ENCODE measurements around the gene CCN6. TPM values are rescaled to one million over a fixed set of nuclear protein-coding genes. Genes with fewer than 3 reads are reported as not detected.
A peak's percentile ranks its signal among the peaks of the same experiment; 100 is the strongest.
"Not testable (repeated sequence)": the region's sequence is repeated elsewhere in the genome, so short reads cannot be mapped to it uniquely, and the experiment has no call there.

The CCN6 gene
- total RNA-seq, 6 experiments from 2014 or later = not detected

GRCh38 chr6:112041535-112041934, 12.4 kb upstream of the CCN6 start:
- DNase-seq (no peak), ATAC-seq (no peak)
- Histone ChIP-seq H3K36me3 (no peaks in the 10 kb centered on the region), H3K4me3 (no peak overlapping the region), H3K9me3 (no peaks in the 10 kb centered on the region), H3K27ac (no peak overlapping the region), H3K27me3 (no peaks in the 10 kb centered on the region), H3K4me1 (peaks cover 0 to 3% (median 1%) of the 10 kb centered on the region in 4 donors)
- 86% methylated on average over 2 of the region's 3 CpGs for WGBS (ENCODE audit: insufficient coverage, low coverage, low lambda C conversion rate, missing lambda C conversion rate)
- intact Hi-C loops (cut with DNase I) = loop anchor here in 1 of 2 donors (10.0 kb wide), 1 partner anchor 327 kb away; no protein-coding TSS in a partner anchor
- TF ChIP-seq, protein P1, sequence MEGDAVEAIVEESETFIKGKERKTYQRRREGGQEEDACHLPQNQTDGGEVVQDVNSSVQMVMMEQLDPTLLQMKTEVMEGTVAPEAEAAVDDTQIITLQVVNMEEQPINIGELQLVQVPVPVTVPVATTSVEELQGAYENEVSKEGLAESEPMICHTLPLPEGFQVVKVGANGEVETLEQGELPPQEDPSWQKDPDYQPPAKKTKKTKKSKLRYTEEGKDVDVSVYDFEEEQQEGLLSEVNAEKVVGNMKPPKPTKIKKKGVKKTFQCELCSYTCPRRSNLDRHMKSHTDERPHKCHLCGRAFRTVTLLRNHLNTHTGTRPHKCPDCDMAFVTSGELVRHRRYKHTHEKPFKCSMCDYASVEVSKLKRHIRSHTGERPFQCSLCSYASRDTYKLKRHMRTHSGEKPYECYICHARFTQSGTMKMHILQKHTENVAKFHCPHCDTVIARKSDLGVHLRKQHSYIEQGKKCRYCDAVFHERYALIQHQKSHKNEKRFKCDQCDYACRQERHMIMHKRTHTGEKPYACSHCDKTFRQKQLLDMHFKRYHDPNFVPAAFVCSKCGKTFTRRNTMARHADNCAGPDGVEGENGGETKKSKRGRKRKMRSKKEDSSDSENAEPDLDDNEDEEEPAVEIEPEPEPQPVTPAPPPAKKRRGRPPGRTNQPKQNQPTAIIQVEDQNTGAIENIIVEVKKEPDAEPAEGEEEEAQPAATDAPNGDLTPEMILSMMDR (IDR thresholded peaks at IDR 0.05) = no peak
- no peak for TF ChIP-seq POLR2A (IDR thresholded peaks at IDR 0.05)

DNA sequence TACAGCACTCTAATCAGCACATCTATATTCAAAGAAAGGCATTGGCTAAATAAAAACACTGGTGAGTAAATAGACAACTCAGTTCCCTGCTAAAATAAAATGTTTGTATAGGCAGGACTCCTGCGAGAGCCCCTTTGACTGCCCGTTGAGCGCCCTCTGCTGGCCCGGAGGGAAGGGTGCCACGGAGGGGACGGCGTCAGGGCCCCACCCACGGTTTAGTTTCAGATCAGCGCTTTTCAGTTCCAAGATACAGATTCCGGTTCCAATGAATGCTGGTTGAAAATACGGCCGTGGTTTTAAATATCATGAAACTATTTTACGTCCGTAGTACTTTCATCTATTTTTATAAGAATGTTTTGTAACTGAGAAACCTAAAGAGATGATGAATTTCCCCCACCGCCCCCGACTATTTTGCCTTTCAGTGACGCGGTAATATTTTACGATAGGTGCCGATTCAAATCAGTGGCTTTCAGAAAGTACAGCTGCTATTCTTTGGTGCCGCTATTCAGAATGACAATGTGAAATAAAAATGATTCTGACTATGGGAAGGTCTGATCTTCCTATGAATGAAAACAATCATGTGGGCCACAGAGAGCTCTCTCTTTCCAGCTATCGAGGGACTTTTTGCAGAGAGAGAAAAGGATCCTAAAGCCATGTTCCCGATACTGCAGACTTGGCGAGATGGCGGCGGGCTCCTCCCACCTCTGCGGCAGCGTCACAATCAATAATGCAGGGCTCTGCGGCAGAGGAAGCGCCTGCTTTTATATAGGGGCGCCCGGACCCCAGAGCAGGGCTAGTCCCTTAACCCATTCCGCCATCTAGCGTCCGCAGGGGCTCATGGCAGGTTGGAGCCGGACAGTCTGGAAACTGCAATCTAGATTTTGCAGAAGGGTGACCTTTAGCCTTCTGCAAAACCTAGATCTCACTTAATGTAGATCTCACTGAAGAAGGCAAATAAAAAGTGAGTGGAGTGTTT, 10.6 kb upstream of the CCN6 start:
- Histone ChIP-seq H3K4me3 (peak overlapping the region; percentile 48 to 64 (median 52)), H3K9me3 (no peaks in the 10 kb centered on the region), H3K27me3 (no peaks in the 10 kb centered on the region), H3K27ac (peak overlapping the region; percentile 49 to 80 (median 79)), H3K36me3 (no peaks in the 10 kb centered on the region), H3K4me1 (peaks cover 0 to 3% (median 1%) of the 10 kb centered on the region in 4 donors)
- ATAC-seq (peak; percentile 95 to 97 (median 96)), DNase-seq (peak; percentile 89 to 91 (median 91))
- WGBS (ENCODE audit: insufficient coverage, low coverage, low lambda C conversion rate, missing lambda C conversion rate) = under 1% methylated on average over 29 of the region's 36 CpGs
- intact Hi-C loops (cut with DNase I) = loop anchor here in 1 of 2 donors (10.0 kb wide), 1 partner anchor 329 kb away; no protein-coding TSS in a partner anchor
- peak; percentile 68 for TF ChIP-seq POLR2A (IDR thresholded peaks at IDR 0.05)
- TF ChIP-seq, protein P1 (IDR thresholded peaks at IDR 0.05) = peak; percentile 96 to 98 (median 98)

DNA sequence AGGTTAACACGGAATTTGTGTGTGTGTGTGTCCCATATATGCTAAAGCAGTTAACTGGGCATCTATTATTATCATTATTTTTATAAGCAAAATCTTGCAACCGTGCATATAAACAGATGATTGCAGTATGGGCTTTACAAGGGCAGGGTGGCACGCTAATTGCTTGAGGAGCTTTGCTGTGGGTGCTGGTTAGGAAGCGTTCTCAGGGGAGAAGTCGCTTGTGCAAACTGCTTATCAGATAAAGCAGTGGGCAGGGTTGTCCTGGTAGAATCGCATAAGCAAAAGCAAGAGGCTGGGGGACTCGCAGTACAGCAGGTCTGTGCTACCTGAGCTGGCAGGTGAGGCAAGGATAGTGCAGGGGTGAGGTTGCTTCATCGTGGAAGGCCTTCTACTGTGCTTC, 9.7 kb upstream of the CCN6 start:
- DNase-seq (no peak), ATAC-seq (no peak)
- intact Hi-C loops (cut with DNase I) = loop anchor here in 1 of 2 donors (10.0 kb wide), 1 partner anchor 329 kb away; no protein-coding TSS in a partner anchor
- Histone ChIP-seq H3K4me3 (no peak overlapping the region), H3K9me3 (no peaks in the 10 kb centered on the region), H3K4me1 (peaks cover 0 to 3% (median 3%) of the 10 kb centered on the region in 4 donors), H3K27me3 (no peaks in the 10 kb centered on the region), H3K36me3 (no peaks in the 10 kb centered on the region), H3K27ac (no peak overlapping the region)
- WGBS (ENCODE audit: insufficient coverage, low coverage, low lambda C conversion rate, missing lambda C conversion rate) = 48% methylated on average over 8 of the region's 8 CpGs
- TF ChIP-seq POLR2A (IDR thresholded peaks at IDR 0.05) = no peak
- TF ChIP-seq, protein P1 (IDR thresholded peaks at IDR 0.05) = no peak

DNA sequence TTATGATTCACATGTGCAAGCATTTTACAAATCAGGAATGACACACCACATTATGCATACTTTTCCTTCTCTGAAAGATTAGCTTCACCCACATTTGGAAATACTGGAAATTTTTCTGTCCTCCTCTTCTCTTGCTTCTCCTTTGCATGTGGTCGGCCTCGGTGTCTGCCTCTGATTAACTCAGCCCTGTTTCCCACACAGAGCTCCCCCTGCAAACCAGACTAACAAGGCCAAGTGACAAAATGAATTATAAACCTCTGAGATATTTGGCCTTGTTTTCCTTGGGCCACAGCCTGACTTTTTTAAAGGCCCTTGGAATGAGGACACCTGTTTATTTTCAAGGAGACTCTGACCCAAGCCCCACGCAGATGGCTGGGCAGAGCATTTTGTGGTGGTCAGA, 9.0 kb upstream of the CCN6 start:
- ATAC-seq = no peak
- no peak for DNase-seq
- TF ChIP-seq, protein P1 (IDR thresholded peaks at IDR 0.05) = no peak
- TF ChIP-seq POLR2A (IDR thresholded peaks at IDR 0.05) = no peak
- H3K4me1 ChIP-seq = peaks cover 0 to 8% (median 3%) of the 10 kb centered on the region in 4 donors
- no peaks in the 10 kb centered on the region for H3K9me3 ChIP-seq
- H3K4me3 ChIP-seq = no peak overlapping the region
- no peaks in the 10 kb centered on the region for H3K36me3 ChIP-seq
- H3K27me3 ChIP-seq = no peaks in the 10 kb centered on the region
- intact Hi-C loops (cut with DNase I) = loop anchor here in 1 of 2 donors (10.0 kb wide), 1 partner anchor 330 kb away; no protein-coding TSS in a partner anchor
- WGBS (ENCODE audit: insufficient coverage, low coverage, low lambda C conversion rate, missing lambda C conversion rate) = 67% methylated on average over 2 of the region's 3 CpGs
- no peak overlapping the region for H3K27ac ChIP-seq

DNA sequence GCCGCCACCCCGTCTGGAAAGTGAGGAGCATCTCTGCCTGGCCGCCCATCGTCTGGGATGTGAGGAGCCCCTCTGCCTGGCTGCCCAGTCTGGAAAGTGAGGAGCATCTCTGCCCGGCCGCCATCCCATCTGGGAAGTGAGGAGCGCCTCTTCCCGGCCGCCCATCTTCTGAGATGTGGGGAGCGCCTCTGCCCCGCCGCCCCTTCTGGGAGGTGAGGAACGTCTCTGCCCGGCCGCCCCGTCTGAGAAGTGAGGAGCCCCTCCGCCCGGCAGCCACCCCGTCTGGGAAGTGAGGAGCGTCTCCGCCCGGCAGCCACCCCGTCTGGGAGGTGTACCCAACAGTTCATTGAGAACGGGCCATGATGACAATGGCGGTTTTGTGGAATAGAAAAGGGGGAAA, 6.4 kb upstream of the CCN6 start:
- ATAC-seq, DNase-seq, H3K4me3 ChIP-seq, H3K36me3 ChIP-seq, H3K27ac ChIP-seq, H3K9me3 ChIP-seq, H3K27me3 ChIP-seq: not testable (repeated sequence)
- intact Hi-C loops (cut with DNase I) = loop anchor here in 1 of 2 donors (10.0 kb wide), 1 partner anchor 333 kb away; no protein-coding TSS in a partner anchor
- 94% methylated on average over 3 of the region's 25 CpGs for WGBS (ENCODE audit: insufficient coverage, low coverage, low lambda C conversion rate, missing lambda C conversion rate)
- H3K4me1 ChIP-seq = peaks cover 0 to 13% (median 5%) of the 10 kb centered on the region in 4 donors

All from right lobe of liver (tissue), 6 donors.